GM21786 (cell line): ENCODE measurements around the gene SETBP1.

Experiments used
- ATAC-seq: cut with Tn5 transposase; IDR thresholded peaks from one replicate; pipeline ENCODE4 v1.9.1; 2021; ENCODE audit not compliant: unreplicated experiment

SETBP1 gene

DNA sequence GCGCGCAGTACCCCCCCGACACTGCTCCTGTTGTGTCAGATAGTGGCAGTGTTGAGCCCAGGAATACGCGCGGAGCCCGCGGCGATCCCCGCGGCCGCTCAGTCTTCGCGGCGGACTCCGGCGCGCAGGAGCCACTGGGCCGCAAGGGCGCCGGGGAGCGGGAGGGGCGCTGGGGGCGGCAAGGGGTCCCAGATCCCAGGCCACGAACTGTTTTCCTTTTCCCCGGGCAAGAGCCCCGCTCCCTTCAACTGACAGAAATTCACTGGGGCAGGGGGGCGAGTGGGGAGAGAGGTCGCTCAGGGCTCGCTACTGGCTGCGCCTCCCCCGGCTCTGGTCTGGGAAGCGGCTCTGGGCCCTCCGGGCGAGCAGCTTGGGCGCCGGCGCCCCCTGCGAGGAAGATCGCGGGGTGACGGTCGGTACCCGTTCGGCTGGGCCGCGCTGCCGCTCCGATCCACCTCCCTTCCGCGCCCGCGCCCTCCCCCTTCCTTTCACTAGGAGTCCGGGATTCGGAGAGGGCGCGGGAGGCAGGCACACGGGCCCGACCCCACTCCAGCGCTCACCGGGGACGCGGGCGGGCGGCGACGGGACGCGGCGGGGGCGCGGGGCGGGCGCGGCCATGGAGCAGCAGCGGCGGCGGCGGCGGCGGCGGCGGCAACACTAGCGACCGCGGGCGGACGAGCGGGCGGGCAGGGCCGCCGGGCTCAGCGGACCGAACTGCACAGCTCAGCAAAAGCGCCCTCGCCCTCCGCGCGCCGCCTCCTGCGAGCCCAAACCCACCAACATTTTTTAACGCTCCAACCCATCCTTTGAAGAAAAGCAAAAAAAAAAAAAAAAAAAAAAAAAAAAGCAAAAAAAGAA, 1.4 kb upstream of the SETBP1 start:
- peak; percentile 90 for ATAC-seq

DNA sequence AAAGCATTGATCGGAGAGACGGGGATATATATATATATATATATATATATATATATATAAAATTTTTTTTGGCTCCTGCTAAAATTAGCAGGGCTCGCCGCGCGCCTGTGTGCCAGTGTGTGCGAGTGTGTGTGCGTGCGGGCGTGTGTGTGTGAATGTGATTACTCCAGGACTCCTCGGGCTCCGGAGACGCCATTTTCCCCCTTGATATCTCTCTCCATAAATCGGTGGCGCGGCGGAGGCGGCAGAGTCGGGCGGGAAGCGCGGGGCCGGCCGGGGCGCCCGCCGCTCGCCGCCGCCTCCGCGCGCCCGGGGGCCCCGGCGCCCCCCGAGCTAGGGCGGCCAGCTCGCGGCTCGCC, 795 bp upstream of the SETBP1 start:
- no peak for ATAC-seq

DNA sequence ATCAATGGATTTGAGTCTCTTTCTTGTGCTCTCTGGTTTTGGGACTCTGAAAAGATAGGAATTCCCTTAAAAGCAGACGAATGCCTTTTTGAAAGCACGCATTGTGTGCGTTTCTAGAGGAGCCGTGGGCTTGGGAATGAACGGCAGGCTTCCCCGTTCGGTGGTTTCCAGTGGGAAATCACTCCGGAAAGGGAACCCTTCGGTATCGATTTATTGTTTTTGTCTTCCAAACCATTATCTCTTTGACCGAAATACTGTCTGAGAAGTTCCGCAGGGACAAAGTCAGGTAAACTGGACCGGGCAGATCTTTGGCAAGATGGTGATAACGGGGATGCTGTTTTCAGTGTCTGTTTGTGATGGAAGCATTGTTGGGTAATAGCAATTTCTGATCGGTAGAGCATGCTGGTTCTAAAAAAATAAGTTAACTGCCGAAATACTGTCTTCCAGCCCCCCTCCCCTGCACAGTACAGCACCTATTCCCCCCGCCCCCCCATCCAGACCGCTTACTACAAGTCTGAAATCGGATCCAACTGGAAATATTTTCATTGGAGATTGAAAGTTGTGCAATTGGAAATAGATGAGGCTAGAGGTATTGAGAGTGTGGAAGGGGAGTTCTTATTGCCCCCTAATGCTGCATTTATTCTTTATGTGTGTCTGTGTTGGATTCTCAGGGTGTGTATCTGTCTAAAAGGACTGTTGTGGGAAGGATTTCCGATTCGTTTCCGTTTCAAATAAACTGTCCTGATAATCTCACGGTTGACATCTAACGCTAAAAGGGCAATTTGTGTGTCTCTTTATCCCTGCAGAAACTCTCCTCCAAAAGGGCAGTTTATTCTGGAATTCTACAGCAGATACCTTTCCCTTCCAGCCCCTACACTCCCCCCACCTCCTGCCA, 635 bp downstream of the SETBP1 start:
- no peak for ATAC-seq

DNA sequence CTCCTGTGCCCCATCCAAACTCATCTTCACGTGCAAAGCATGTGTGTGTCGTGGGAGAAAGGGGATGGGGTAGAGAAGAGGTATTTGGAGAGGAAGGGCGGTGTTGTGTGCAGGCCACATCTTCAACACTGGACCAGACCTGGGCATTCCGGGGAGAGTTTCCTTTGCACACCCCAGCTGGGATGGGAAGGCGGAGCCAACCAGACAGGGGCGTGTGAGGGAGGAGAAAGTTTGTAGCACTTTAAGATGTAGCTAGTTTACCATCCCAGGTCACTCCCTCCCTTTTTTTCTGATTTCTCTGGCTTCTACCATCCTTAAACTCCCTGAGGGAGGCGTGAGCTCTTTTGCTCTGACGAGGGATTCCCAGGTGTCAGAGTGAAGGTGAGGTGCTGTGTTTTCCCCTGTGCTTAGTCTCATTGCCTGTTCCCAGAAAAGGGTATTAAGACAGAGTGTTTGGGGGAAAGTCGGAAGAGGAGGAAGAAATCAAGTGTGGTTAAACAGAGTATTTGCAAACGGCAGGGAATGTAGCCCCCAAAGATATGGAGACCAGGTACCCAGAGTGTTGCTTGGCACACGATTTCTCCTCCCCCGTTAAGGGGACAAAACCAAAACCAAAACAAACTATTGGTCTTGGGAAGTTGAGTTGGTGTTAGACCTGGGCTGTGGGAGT, 1.6 kb downstream of the SETBP1 start:
- no peak for ATAC-seq

DNA sequence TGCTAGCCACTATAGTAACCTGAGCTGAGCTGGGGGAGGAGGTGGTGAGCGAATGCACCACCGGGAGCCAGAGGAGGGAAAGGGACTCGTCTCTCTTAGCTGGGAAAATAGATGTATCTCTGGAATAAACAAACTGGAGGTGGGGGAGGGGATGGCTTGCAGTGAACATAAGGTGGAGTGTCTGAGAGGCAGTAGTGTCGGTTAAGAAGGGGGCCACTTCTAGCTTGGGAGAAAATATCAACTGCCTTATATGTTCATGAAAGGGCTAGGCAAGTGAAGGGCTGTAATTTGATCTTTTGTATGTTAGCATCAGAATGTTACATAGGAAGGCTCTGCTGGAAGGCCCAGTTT, 2.2 kb downstream of the SETBP1 start:
- ATAC-seq = no peak

DNA sequence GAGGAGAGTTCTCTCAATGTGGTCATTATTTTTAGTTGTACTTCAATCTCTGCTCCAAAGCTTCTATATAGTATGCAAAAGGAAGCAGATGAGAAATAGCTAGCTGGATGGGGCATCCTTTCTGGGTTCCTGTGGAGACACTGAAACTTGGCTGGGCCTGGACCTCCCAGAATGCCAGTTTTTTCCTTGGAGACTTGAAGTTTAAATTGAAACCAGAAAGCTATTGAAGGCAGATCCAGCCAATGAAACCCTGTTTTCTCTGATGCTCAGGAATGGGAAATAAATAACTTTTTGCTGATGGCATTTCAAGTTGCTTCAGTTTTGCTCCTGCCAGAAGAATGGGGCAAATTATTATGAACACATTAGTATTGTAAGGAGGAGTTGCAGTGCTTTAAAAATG, 2.9 kb downstream of the SETBP1 start:
- ATAC-seq = no peak

DNA sequence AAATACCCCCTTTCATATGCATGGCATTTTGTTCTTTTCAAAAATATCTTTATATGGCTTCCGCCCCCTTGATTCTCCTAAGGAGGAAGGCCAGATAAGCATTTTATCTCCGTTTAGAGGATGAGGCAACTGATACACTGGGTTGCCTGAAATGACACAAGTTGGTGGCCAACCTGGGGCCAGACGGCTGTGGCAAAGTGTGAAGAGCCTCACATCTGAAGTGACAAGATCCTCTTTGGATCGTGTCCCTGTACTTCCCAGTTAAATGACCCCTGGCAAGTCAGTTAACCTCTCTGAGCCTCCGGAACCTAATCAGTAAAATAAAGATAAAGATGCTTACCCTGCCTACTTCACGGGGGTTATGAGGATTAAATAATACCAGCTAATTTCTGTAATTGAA, 4.6 kb downstream of the SETBP1 start:
- ATAC-seq = no peak

DNA sequence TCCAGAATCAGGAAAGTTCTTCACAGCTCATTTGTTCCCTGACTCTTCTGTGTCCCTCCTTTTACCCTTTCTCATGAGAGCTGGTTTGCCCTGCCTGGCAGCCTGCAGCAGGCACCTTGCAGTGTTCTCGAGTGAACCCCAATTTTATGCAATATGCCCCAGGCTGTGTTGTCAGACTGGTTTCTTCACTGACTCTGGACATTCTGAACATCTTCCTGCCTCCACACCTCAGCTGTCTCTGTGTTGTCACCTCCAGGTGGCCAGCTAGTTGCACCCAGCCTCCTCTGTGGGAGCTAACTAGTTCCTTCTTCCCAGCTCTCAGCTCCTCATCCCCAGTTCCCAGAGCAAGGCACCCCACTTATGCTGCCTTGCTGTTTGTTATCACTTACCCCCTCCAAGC, 5.5 kb downstream of the SETBP1 start:
- no peak for ATAC-seq

DNA sequence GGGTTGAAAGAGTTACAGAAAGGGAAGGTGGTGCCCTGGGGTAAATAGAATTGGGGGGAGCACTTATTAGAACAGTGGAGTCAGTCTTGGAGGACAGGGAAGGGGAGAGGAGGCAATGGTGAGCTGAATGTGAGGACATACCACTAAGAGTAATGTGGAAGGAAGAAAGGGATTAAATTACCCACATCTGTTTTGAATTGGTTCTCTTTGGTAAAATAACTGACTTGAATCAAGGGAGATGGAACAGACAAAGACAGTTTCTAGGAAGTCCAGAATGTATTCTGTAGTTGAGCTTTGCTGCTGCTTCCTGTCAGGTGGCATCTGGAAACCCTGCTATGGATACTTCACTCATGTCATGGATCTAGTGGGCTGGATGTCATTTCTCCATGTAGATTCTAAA, 6.7 kb downstream of the SETBP1 start:
- ATAC-seq = no peak

DNA sequence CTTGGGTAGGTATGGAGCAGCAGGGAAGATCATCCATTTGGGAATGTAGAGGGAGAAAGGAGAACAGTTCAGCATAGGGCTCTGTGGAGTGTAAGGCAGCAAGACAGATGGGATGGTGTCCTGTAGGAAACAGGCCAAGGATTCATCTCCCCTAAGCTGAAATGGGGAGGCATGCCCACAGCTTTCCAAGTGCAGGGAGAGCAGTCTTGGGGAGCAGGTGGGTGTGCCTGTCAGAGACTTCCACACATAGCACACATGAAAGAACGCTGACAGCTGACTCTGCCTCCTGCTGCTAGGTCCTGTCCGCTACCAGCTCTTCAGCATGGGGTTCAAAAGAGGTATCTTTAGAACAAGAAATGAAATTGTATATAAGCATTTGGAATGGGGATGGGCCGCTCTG, 9.0 kb downstream of the SETBP1 start:
- ATAC-seq = no peak

DNA sequence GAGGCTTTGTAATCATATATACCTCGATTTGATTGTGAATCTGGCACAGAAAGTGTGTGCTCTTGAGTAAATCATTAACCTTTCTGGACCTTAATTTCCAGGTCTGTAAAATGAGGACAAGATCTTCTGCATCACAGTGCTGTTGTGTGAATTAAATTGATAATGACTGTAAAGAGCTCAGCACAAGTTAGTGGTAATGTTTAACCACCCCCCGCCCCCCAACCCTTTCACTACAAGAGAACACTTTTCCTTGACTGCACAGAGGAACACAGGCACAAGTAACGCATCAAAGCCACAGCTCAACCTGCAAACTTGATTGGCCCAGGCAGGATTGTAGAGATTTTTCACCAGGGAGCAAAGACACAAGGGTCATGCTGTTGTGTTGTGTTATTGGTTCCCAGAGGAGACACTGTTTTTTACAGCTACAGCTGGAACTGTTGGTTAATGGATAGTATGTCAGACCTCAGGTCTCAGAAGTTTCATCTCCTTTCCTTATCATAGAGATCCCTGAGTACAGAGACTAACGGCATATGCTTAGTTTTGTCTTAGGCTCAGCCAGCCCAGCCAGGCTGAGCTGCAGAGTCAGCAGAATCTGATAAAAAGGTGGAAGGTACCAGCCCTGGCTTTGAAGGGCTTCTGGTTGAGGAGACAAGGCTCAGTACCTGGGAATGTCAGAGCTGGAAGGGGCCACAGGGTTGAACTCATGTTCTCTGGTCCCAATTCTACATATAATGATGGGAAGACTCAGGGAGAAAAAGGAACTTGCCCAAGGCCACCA, 10.6 kb downstream of the SETBP1 start:
- ATAC-seq = no peak

DNA sequence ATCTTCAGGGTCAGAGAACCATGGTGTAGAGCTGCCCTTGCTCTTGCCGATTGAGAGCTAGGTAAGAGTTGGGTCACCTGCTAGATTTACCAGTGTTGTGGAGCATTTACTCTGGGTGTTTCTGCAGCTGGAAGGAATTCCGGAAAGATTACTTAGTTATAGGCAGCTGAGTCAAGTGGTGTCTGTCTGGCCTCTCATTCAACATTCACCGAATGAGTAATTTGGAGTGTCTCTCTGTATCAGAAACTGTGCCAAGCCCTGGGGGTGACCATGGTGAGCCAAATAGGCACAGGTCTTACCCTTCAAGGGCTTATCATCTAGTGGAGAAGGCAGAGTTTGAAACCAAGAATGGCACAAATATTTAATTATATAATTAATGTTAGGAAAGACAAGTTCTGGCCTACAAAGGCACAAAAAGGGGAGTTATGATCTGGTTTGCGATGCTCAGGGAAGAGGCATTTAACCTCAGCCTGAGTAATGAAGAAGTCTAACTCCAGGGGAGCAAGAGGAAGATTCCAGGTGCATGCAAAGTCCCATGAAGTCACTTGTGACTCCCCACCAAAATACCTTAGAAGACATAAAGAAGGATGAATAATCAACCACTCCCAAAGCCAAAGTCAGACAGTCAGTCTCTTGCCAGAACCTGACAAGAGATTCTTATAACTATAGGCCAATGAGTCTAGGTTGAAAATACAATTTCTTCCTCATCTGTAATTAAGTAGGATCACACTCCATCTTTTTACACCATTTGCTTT, 12.5 kb downstream of the SETBP1 start:
- no peak for ATAC-seq

DNA sequence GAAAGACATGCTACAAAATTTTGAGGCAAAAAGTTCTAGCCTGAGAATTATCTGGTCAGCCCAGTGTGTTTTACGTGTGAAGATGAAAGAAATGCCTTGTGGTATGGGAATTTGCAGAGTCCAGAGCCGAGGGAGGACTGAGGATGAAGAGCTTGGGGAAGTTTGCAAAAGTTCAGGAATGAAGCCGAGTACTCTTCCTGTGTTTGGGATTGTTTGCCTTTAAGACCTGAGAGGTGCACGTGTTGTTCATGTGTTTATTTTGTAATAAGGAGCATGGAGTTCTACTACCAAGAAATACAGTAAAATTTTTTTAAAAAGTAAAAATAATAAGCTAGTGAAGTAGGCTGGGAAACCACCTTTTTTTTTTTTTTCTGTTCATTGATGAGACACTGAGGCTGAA, 14.8 kb downstream of the SETBP1 start:
- no peak for ATAC-seq

DNA sequence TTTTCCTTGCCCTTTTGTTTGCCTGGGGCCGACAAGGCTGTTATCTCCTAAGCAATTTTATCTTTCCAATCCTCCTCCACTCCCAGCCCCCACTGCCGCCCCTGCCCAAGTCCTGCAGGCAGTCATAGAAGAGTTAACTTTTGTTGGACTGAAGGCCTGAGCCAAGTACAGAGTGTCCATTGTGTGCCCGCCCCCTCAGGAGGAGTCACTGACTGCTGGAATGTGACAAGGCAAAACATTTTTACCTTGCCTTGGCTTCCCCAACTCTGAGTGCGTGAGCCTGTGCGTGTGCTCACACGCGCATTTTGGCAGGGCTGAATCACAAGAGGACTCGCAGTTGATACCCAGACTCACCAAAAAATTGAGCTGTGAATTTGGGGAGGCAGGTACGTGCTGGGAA, 16.2 kb downstream of the SETBP1 start:
- no peak for ATAC-seq

DNA sequence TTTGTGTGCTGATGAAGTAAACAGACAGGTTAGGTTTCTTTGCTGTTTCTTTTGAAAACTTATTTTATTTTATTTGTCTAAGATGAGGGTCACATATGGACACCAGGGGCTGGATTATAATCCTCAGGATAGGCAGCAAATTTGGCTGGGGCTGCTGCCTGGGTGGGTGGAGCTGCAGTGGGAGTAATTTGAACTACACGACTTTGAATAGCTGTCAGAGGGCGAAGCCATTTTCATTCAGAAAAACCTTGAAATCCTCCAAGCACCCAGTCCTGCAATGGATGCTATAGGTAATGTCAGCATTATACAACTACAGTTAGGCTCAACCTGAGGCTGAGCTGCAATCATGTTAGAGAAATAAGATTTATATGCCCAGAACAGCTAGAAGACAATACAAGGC, 16.6 kb downstream of the SETBP1 start:
- ATAC-seq = no peak

DNA sequence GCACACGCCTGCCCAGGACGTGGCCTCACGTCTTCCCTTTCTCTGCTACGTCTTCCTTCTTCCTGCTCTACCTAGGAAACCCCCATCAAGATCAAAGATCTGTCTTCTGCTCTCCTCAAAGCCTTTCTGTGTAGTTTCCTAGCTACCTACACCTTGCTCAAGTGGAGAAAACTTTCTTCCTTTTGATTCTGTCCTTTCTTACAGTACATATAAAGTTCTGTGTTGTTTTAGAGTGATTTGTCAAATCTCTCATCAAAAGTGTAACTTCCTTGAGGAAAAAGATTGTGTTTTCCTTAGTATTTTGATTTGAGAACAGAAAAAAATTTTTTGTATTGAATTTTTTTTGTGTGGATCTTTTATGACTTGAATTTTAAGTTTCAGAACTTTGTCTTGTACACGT, 17.8 kb downstream of the SETBP1 start:
- ATAC-seq = no peak

DNA sequence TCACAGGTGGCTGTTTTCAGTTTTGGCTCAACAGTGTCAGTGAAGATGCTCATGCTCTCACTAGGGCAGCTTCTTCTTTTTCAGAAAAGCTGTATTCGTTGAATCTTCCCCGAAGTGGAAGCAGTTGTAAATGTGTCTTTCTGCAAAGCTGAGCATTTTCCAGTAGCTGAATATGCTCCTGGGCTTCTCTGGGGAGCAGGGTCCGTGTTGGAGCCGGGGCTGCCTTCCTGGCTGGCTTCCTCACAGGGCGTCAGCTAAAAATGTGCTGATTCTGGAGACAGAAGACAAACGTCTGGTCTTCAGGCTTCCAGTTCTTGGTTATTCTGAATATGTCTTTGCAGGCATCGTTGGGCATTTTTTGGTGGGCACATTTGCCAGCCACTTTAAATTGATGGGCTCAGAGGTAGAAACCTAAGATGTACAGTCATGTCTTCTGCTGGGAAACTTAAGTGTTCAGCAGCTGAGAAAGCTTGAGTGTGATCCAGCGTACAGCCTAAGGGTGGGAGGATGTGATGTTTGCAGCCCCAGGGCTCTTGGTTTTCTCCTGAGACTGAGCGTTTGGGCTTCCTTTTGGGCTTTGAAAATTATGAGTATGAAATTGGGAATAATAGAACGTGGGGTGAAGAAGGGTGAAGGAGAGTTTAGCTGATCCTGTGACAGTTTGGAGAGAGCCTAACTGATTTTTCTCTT, 19.0 kb downstream of the SETBP1 start:
- no peak for ATAC-seq

DNA sequence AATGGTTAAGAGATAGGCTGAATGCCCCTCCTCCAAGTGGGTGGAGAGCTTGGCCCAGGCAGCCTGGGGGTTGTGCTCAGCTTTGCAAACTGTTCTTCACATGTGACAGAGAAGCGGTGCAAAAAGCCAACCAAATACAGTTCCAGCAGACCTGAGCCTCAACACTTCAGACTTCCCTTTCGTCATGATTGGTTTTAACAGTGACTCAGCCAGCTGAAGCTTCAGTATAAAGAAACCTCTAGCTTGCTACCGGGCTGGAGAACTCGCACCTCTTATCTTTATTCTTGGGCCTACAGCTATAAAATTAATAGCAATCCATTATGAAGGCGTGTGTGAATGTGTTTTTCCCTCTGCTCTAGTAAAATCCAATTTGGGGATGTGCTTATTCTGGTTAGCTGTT, 20.0 kb downstream of the SETBP1 start:
- ATAC-seq = no peak

DNA sequence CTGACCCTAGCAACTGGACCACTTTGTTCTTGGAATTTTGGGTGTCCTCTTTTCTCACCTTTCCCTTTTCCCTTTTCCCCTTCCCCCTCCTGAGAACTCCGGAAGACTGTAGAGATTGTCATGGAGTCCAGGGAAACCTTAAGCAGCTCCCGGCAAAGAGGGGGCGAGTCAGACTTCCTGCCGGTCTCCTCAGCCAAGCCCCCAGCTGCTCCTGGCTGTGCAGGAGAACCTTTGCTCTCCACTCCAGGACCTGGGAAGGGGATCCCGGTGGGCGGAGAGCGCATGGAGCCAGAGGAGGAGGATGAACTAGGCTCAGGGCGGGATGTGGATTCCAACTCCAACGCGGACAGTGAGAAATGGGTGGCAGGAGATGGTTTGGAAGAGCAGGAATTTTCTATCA, 20.5 kb downstream of the SETBP1 start:
- ATAC-seq = no peak

DNA sequence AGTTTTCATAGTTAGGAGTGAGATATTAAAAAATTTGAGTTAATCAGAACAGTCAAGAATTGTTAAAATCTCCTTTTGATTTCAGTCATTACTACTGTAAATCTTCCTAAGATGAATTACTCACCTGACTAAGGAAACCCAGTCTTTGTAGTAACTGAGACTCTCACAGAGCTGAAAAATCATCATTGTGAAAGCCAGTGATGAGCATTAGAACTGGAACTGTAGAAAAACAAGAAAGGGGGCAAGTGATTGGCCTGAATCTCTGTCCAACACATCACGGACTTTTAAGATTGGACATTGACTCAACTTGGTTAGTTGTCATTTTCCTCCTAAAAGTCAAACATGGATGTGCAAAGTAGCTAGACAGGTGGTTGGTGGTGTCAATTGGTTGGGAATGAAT, 21.9 kb downstream of the SETBP1 start:
- ATAC-seq = no peak
